Effector memory CD4-positive, alpha-beta T cell (primary cell): ENCODE measurements around the gene CTSD.

Experiments
- DNase-seq, 3 donors: peaks; one replicate each; pipeline ENCODE4 v3.0.0-alpha.2; 2020
- H3K27ac ChIP-seq: 2 replicates; pipeline ENCODE4 v1.7.0; 2013; ENCODE audit warnings: mild to moderate bottlenecking, low read length, moderate library complexity; ENCODE audit not compliant: insufficient read depth, poor library complexity, severe bottlenecking
- H3K27me3 ChIP-seq: replicated peaks from 2 replicates; pipeline ENCODE4 v1.7.0; 2013; ENCODE audit warnings: mild to moderate bottlenecking, low read length; ENCODE audit not compliant: insufficient read depth, control insufficient read depth, poor library complexity, severe bottlenecking
- H3K36me3 ChIP-seq: 2 replicates; pipeline ENCODE4 v1.7.0; 2013; ENCODE audit warnings: mild to moderate bottlenecking, low read length, moderate library complexity; ENCODE audit not compliant: control insufficient read depth, insufficient read depth
- H3K4me1 ChIP-seq: 2 replicates; pipeline ENCODE4 v1.7.0; 2013; ENCODE audit warnings: low read length, mild to moderate bottlenecking; ENCODE audit not compliant: control insufficient read depth, insufficient read depth, poor library complexity, severe bottlenecking
- H3K4me3 ChIP-seq: 2 replicates; pipeline ENCODE4 v1.7.0; 2013; ENCODE audit warnings: low read length, low read depth, mild to moderate bottlenecking; ENCODE audit not compliant: insufficient read depth, poor library complexity, severe bottlenecking
- H3K9me3 ChIP-seq: 2 replicates; pipeline ENCODE4 v1.7.0; 2013; ENCODE audit warnings: mild to moderate bottlenecking, low read length, moderate library complexity; ENCODE audit not compliant: control insufficient read depth

The CTSD gene

GRCh38 chr11:1735271-1735670 lies 28.5 kb downstream of the CTSD start:
- no peak overlapping the region for H3K4me3 ChIP-seq
- H3K27me3 ChIP-seq, result no peaks in the 10 kb centered on the region
- DNase-seq, result no peak
- no peak overlapping the region for H3K27ac ChIP-seq
- H3K4me1 ChIP-seq, result peaks cover 8% of the 10 kb centered on the region
- H3K9me3 ChIP-seq, result peaks cover 4% of the 10 kb centered on the region
- no peaks in the 10 kb centered on the region for H3K36me3 ChIP-seq

DNA sequence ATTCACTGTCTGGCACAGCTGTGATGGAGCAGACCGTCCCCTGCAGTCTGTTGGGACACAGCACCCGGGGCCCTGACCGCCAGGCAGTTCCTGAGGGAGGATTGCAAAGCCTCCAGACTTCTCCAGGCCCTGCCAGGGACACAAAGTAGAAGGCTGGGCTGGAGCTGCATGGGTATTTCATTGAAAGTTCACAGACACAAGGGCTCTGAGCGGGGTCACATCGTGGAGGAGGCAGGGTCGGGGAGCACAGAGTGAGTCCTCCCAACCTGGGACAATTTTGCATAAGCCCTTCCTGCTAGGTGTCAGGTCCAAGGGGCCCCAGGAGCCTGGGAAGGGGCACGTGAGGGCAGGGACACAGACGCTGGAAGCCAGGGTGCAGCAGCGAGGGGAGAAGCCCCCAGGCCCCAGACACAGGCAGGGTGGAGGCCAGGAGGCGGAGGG lies 29.1 kb downstream of the CTSD start:
- Histone ChIP-seq H3K36me3 (no peaks in the 10 kb centered on the region), H3K9me3 (peaks cover 4% of the 10 kb centered on the region), H3K27me3 (no peaks in the 10 kb centered on the region), H3K4me1 (peaks cover 8% of the 10 kb centered on the region), H3K27ac (no peak overlapping the region), H3K4me3 (no peak overlapping the region)
- no peak for DNase-seq

GRCh38 chr11:1733716-1734640 lies 29.7 kb downstream of the CTSD start:
- Histone ChIP-seq H3K9me3 (peaks cover 4% of the 10 kb centered on the region), H3K36me3 (no peaks in the 10 kb centered on the region), H3K4me3 (no peak overlapping the region), H3K4me1 (peaks cover 8% of the 10 kb centered on the region), H3K27ac (no peak overlapping the region), H3K27me3 (no peaks in the 10 kb centered on the region)
- DNase-seq, result no peak

GRCh38 chr11:1733009-1733715 lies 30.6 kb downstream of the CTSD start:
- Histone ChIP-seq H3K9me3 (peaks cover 4% of the 10 kb centered on the region), H3K4me1 (peaks cover 8% of the 10 kb centered on the region), H3K27me3 (peaks cover 2% of the 10 kb centered on the region), H3K27ac (no peak overlapping the region), H3K36me3 (no peaks in the 10 kb centered on the region), H3K4me3 (no peak overlapping the region)
- DNase-seq, result no peak

GRCh38 chr11:1732418-1733008 lies 31.2 kb downstream of the CTSD start:
- DNase-seq, result no peak
- H3K4me3 ChIP-seq, result no peak overlapping the region
- no peaks in the 10 kb centered on the region for H3K36me3 ChIP-seq
- no peak overlapping the region for H3K27ac ChIP-seq
- peaks cover 8% of the 10 kb centered on the region for H3K4me1 ChIP-seq
- H3K9me3 ChIP-seq, result peaks cover 4% of the 10 kb centered on the region
- H3K27me3 ChIP-seq, result peaks cover 3% of the 10 kb centered on the region

- H3K4me1 ChIP-seq, result peaks cover 8% of the 10 kb centered on the region
- H3K4me3 ChIP-seq, result no peak overlapping the region
- no peak overlapping the region for H3K27ac ChIP-seq
- no peaks in the 10 kb centered on the region for H3K9me3 ChIP-seq
- no peaks in the 10 kb centered on the region for H3K36me3 ChIP-seq
- no peak for DNase-seq
- H3K27me3 ChIP-seq, result peaks cover 3% of the 10 kb centered on the region
These were observed 32.2 kb downstream of the CTSD start for GRCh38 chr11:1731451-1732059.

GRCh38 chr11:1730059-1730629 lies 33.6 kb downstream of the CTSD start:
- H3K4me1 ChIP-seq, result peaks cover 8% of the 10 kb centered on the region
- no peak overlapping the region for H3K4me3 ChIP-seq
- no peak for DNase-seq
- H3K27ac ChIP-seq, result no peak overlapping the region
- no peaks in the 10 kb centered on the region for H3K9me3 ChIP-seq
- no peaks in the 10 kb centered on the region for H3K36me3 ChIP-seq
- H3K27me3 ChIP-seq, result peaks cover 3% of the 10 kb centered on the region

GRCh38 chr11:1729692-1730011 lies 34.1 kb downstream of the CTSD start:
- Histone ChIP-seq H3K9me3 (no peaks in the 10 kb centered on the region), H3K4me3 (no peak overlapping the region), H3K27ac (no peak overlapping the region), H3K4me1 (peaks cover 8% of the 10 kb centered on the region), H3K27me3 (peaks cover 3% of the 10 kb centered on the region), H3K36me3 (no peaks in the 10 kb centered on the region)
- DNase-seq, result no peak

DNA sequence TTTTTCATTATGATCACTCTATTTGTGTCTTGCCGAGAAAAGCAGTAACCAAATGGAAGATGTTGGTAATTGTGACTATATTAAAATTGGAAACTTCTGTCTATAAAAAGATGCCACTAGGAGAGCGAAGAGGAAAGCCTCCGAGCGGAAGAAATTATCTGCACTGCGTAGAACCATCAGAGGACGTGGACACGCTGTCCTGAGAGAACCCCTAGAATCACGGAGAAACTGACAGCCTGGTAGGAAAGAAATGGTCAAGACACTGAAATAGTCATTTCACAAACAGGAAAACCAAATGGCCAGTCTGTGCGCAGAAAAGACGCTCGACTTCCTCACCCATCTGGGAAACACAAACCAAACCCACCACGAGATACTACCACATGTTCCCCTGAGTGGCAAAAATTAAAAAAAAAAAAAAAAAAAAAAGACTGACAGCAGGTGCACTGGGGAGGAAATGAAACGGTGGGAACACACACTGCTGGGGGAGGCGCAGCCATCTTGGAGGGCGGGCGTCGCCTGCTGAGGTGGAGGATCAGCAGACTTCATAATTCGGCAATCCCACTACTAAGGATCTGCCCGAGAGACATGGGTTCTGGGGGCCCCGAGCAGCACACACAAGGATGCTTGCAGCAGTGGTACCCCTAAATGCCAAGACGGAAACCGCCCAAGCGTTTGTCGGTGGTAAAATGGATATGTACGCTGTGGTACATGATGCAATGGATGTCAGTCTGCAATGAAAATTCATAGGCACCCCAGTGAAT lies 34.6 kb downstream of the CTSD start:
- H3K4me3 ChIP-seq, result no peak overlapping the region

More for the DNA sequence above, 34.6 kb downstream of the CTSD start:
- Histone ChIP-seq H3K27me3 (peaks cover 3% of the 10 kb centered on the region), H3K36me3 (no peaks in the 10 kb centered on the region), H3K27ac (no peak overlapping the region), H3K9me3 (no peaks in the 10 kb centered on the region), H3K4me1 (peaks cover 5% of the 10 kb centered on the region)
- no peak for DNase-seq
